ENCODE data around the gene TMC7. TPM values are rescaled to one million over a fixed set of nuclear protein-coding genes. Genes with fewer than 3 reads are reported as not detected.

Gene TMC7
- total and polyA plus RNA-seq, 2 of the 13 experiments (the other 11 are each of a cell fraction or from before 2014, with no cell fraction given) = 1.2 to 5.1 TPM

GRCh38 chr16:19094542-19095365 lies 111.0 kb downstream of the TMC7 start (continued):
- TF ChIP-seq ZBTB21 (CRISPR knock-in tag; IDR thresholded peaks at IDR 0.05) (no peak), REST (IDR thresholded peaks at IDR 0.05; ENCODE audit: borderline replicate concordance in 1 of 2, low read depth in 1 of 2, low read length in 2 of 2) (no peak), SRSF1 (optimal IDR thresholded peaks at IDR 0.05; ENCODE audit: low read depth, low read length) (no peak), ZBTB42 (CRISPR knock-in tag; IDR thresholded peaks at IDR 0.05) (no peak), ZNF746 (CRISPR knock-in tag; IDR thresholded peaks at IDR 0.05) (no peak), BHLHE40 (IDR thresholded peaks at IDR 0.05; ENCODE audit: low read length) (no peak), MYC (CRISPR knock-in tag; IDR thresholded peaks at IDR 0.05; ENCODE audit: borderline replicate concordance) (no peak), HOXD1 (CRISPR knock-in tag; IDR thresholded peaks at IDR 0.05) (no peak), ZC3H4 (CRISPR knock-in tag; IDR thresholded peaks at IDR 0.05; ENCODE audit: borderline replicate concordance) (no peak), SKI (IDR thresholded peaks at IDR 0.05; ENCODE audit: partially characterized antibody) (no peak), ZNF724P (CRISPR knock-in tag; IDR thresholded peaks at IDR 0.05; ENCODE audit: borderline replicate concordance) (0 out of 2 replicates have a peak, but pooled peaks have one; percentile 20), ZNF460 (CRISPR knock-in tag; IDR thresholded peaks at IDR 0.05; ENCODE audit: borderline replicate concordance) (no peak), ZNF17 (CRISPR knock-in tag; IDR thresholded peaks at IDR 0.05) (no peak), ZNF329 (CRISPR knock-in tag; IDR thresholded peaks at IDR 0.05; ENCODE audit: low read depth) (no peak), ZNF484 (CRISPR knock-in tag; IDR thresholded peaks at IDR 0.05; ENCODE audit: borderline replicate concordance, low read depth) (no peak), ARID2 (CRISPR knock-in tag; IDR thresholded peaks at IDR 0.05; ENCODE audit: borderline replicate concordance) (no peak), ZBTB37 (CRISPR knock-in tag; IDR thresholded peaks at IDR 0.05) (no peak), FLYWCH1 (CRISPR knock-in tag; IDR thresholded peaks at IDR 0.05) (no peak), YY1 (IDR thresholded peaks at IDR 0.05; ENCODE audit: insufficient read depth, insufficient replicate concordance, low read depth, low read length) (no peak), ZNF773 (CRISPR knock-in tag; IDR thresholded peaks at IDR 0.05; ENCODE audit: borderline replicate concordance) (no peak)
- TF ChIP-seq, protein P1, sequence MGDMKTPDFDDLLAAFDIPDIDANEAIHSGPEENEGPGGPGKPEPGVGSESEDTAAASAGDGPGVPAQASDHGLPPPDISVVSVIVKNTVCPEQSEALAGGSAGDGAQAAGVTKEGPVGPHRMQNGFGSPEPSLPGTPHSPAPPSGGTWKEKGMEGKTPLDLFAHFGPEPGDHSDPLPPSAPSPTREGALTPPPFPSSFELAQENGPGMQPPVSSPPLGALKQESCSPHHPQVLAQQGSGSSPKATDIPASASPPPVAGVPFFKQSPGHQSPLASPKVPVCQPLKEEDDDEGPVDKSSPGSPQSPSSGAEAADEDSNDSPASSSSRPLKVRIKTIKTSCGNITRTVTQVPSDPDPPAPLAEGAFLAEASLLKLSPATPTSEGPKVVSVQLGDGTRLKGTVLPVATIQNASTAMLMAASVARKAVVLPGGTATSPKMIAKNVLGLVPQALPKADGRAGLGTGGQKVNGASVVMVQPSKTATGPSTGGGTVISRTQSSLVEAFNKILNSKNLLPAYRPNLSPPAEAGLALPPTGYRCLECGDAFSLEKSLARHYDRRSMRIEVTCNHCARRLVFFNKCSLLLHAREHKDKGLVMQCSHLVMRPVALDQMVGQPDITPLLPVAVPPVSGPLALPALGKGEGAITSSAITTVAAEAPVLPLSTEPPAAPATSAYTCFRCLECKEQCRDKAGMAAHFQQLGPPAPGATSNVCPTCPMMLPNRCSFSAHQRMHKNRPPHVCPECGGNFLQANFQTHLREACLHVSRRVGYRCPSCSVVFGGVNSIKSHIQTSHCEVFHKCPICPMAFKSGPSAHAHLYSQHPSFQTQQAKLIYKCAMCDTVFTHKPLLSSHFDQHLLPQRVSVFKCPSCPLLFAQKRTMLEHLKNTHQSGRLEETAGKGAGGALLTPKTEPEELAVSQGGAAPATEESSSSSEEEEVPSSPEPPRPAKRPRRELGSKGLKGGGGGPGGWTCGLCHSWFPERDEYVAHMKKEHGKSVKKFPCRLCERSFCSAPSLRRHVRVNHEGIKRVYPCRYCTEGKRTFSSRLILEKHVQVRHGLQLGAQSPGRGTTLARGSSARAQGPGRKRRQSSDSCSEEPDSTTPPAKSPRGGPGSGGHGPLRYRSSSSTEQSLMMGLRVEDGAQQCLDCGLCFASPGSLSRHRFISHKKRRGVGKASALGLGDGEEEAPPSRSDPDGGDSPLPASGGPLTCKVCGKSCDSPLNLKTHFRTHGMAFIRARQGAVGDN (CRISPR knock-in tag; IDR thresholded peaks at IDR 0.05) = no peak
